ENCODE measurements around the gene WBP2.
"Not testable (repeated sequence)": the region's sequence is repeated elsewhere in the genome, so short reads cannot be mapped to it uniquely, and the experiment has no call there.

- not testable (repeated sequence) for TF ChIP-seq POLR2A, CTCF (IDR thresholded peaks at IDR 0.05)
Measured at GRCh38 chr17:75859358-75859757, 4.2 kb upstream of the WBP2 start.

Data from thyroid gland (tissue), 4 donors.